Measurements from ENCODE around the gene LIX1. TPM values are rescaled to one million over a fixed set of nuclear protein-coding genes. Genes with fewer than 3 reads are reported as not detected.

The LIX1 gene
- total RNA-seq, 1 donor from 2014 or later, result not detected

DNA sequence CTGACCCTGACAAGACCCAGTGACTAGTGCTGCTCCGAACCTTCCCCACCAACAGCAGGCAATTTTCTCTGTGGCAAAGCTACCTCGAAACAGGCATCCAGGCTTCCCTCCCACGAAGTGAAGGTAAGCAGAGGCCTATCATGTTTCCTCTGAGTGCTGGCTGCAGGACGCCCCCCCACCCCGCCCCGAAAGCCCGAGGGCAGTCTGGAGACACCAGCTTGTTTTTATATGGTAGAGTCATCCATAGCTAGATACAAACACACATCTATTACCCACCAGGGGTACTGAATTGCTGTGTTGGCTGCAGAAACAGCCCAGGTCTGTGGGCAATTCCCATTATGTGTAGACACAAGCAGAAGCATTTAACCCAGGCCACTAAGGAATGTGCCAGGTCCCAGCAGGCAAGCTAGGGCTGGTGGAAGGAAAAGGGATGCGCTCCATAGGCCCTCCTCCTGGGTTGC is 40.4 kb downstream of the LIX1 start:
- ATAC-seq (ENCODE audit: low read depth) (no peak), DNase-seq (no peak)
- TF ChIP-seq CTCF (IDR thresholded peaks at IDR 0.05), result no peak
- no peaks in the 10 kb centered on the region for H3K4me1 Mint-ChIP-seq
- H3K9me3 Mint-ChIP-seq, result no peaks in the 10 kb centered on the region
- no peaks in the 10 kb centered on the region for H3K36me3 Mint-ChIP-seq (ENCODE audit: low read depth)
- CTCF ChIA-PET, result no interaction called here
- no peak overlapping the region for H3K27ac Mint-ChIP-seq
- no peak overlapping the region for H3K4me3 Mint-ChIP-seq
- POLR2A ChIA-PET, result interaction anchor here (0.6 kb wide), 1 partner anchor 401 kb away, joined by 4 read pairs; no protein-coding TSS in a partner anchor
- no peaks in the 10 kb centered on the region for H3K27me3 Mint-ChIP-seq
- intact Hi-C loops (cut with micrococcal nuclease), result no loop called here

GRCh38 chr5:97101189-97101910 is 41.1 kb downstream of the LIX1 start:
- CTCF ChIA-PET, result no interaction called here
- H3K27me3 Mint-ChIP-seq, result no peaks in the 10 kb centered on the region
- ATAC-seq (ENCODE audit: low read depth) (no peak), DNase-seq (no peak)
- no peaks in the 10 kb centered on the region for H3K9me3 Mint-ChIP-seq
- TF ChIP-seq CTCF (IDR thresholded peaks at IDR 0.05), result no peak
- no peaks in the 10 kb centered on the region for H3K4me1 Mint-ChIP-seq
- H3K27ac Mint-ChIP-seq, result no peak overlapping the region
- POLR2A ChIA-PET, result interaction anchor here (0.7 kb wide), 1 partner anchor 22 kb away, joined by 8 read pairs; no protein-coding TSS in a partner anchor
- intact Hi-C loops (cut with micrococcal nuclease), result no loop called here
- no peak overlapping the region for H3K4me3 Mint-ChIP-seq
- H3K36me3 Mint-ChIP-seq (ENCODE audit: low read depth), result no peaks in the 10 kb centered on the region

DNA sequence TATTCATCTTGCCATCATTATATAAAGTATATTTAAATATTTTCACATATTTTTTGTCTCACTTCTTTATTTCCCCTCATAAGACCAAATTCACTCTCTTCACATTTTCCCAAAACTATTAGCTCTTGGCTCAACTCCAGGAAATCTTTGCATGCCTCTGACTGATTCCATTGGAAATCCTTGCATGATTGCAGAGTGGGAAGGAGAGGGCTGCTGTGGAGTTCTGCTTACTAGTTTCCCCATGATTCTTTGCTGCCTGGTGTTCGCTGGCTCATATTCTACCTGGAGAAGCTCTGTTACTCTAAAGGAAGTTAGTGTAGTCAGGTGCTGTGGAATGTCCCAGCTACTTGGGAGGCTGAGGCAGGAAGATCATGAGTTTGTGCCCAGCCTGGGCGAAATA is 41.9 kb downstream of the LIX1 start:
- H3K36me3 Mint-ChIP-seq (ENCODE audit: low read depth), result no peaks in the 10 kb centered on the region
- TF ChIP-seq CTCF (IDR thresholded peaks at IDR 0.05), result no peak
- intact Hi-C loops (cut with micrococcal nuclease), result no loop called here
- no peak overlapping the region for H3K4me3 Mint-ChIP-seq
- no peaks in the 10 kb centered on the region for H3K9me3 Mint-ChIP-seq
- POLR2A ChIA-PET, result interaction anchor here (0.7 kb wide), 1 partner anchor 23 kb away, joined by 8 read pairs; no protein-coding TSS in a partner anchor
- DNase-seq (no peak), ATAC-seq (ENCODE audit: low read depth) (no peak)
- H3K27me3 Mint-ChIP-seq, result no peaks in the 10 kb centered on the region
- H3K27ac Mint-ChIP-seq, result no peak overlapping the region
- CTCF ChIA-PET, result no interaction called here
- no peaks in the 10 kb centered on the region for H3K4me1 Mint-ChIP-seq

DNA sequence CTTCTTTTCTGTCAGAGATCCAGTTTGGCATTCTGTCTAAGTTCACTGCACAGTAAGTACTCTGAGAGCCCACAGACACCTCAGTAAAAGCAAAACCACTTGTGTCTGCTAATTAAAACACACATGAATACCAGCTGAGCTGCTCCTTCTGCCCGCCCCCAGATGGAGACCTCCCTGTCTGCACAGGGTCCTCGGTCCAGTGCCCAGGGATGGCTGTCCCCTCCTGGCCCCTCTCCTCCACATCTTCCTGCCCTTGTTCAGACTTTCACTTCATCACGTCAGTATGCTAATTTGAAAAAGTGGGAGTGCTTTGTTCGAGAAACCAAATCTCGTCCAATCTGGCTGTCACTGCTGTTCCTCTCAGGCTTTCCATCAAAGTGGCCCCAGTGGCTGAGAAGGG is 43.5 kb downstream of the LIX1 start:
- Mint-ChIP-seq H3K4me3 (no peak overlapping the region), H3K27me3 (no peaks in the 10 kb centered on the region), H3K27ac (no peak overlapping the region), H3K9me3 (no peaks in the 10 kb centered on the region), H3K4me1 (peaks cover 7% of the 10 kb centered on the region), H3K36me3 (ENCODE audit: low read depth) (no peaks in the 10 kb centered on the region)
- TF ChIP-seq CTCF (IDR thresholded peaks at IDR 0.05), result no peak
- intact Hi-C loops (cut with micrococcal nuclease), result loop anchor here (5.0 kb wide), 1 partner anchor 62 kb away; no protein-coding TSS in a partner anchor
- CTCF ChIA-PET, result interaction anchor here (1.3 kb wide), 1 partner anchor 64 kb away, joined by 4 read pairs; no protein-coding TSS in a partner anchor
- POLR2A ChIA-PET, result no interaction called here
- ATAC-seq (ENCODE audit: low read depth), result no peak
- no peak for DNase-seq

DNA sequence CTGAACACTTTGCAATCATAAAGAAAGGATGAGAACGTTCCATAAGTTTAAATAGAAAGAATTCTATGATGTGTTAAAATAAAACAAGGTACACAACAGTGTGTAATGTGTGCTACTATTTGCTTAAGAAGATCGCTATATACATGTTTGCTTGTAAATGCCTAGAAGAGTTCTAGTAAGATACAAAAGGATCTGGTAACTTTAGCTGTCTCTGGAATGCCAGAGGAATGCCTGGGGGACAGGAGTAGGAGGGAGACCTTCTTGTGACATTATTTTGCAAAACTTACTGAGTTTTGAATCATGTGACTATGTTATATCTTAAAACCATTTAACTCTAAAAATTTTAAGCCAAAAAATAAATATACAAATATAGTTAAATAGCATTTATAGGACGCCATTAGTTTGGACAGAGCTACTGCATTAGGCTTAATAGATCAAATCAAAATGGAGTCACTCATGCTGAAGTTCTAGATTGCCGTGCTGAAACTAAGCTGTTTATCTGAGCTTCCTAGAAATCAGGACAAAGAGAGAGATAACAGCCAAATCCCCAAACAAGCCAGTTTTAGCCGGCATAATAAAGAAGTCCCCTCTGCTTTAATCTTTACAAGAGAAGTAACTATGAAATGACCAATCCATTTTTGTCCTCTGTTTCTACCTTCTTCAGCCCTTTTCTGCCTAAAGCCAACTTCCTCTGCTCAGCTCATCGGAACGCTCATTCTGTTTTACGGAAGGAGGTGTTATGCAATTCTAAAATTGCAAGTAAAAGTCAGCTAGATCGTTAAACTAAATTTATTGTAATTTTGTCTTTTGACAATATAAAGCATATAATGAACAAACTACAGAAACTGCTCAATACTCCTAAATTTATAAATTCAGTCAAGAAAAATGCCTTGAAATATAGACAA is 44.8 kb downstream of the LIX1 start:
- Mint-ChIP-seq H3K4me1 (peaks cover 7% of the 10 kb centered on the region), H3K4me3 (no peak overlapping the region), H3K27ac (no peak overlapping the region), H3K27me3 (no peaks in the 10 kb centered on the region), H3K9me3 (no peaks in the 10 kb centered on the region), H3K36me3 (ENCODE audit: low read depth) (no peaks in the 10 kb centered on the region)
- ATAC-seq (ENCODE audit: low read depth) (no peak), DNase-seq (no peak)
- TF ChIP-seq CTCF (IDR thresholded peaks at IDR 0.05), result no peak
- ChIA-PET CTCF (interaction anchor here (1.3 kb wide), 1 partner anchor 65 kb away, joined by 4 read pairs; no protein-coding TSS in a partner anchor), POLR2A (no interaction called here)
- intact Hi-C loops (cut with micrococcal nuclease), result loop anchor here (5.0 kb wide), 1 partner anchor 60 kb away; no protein-coding TSS in a partner anchor
